Measurements from ENCODE around the gene TESMIN.

Gene TESMIN

GRCh38 chr11:68658097-68658496, 93.2 kb downstream of the TESMIN start:
- DNase-seq, result no peak

All from cerebellar nuclear complex (tissue), 1 donor.